ENCODE results near the gene PTPN1.

DNA sequence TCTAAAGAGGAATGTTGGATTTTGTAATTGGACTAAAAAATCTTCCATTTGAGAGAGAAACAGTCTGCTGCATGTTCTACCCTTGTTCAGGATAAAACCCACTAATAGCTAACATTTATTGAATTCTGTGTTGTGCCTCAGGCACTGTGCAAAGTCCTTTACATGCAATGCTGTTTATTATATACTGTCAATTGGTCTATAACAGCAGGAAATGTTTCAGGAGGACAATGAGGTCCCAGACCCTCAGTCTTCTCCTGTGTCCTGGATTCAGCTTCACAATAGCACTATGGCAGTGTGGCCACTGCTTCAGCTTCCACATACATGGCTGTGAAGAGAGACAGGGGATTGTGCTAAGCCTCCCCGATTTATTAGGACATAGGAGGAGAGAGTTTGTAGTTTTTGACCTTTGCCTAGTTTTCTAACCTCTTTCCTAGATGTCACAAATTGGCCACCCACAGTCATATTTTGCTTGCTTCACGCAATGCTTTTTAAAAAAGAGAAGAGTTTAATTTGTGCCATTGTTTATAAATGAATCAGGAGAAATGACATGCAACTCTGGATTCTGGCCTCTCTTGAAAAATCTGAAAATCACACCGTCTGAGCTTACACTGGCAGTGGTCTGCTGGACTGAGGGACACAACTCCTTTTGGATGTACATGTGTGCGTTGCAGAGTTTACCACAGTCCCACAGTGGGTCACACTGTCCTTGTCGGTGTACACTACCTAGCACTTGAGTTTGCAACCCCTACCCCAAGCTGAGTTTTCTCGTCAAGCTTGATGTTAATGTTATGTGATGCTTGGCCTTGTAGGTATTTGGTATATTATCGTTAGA lies 11.3 kb downstream of the PTPN1 start:
- TF ChIP-seq, protein P1, sequence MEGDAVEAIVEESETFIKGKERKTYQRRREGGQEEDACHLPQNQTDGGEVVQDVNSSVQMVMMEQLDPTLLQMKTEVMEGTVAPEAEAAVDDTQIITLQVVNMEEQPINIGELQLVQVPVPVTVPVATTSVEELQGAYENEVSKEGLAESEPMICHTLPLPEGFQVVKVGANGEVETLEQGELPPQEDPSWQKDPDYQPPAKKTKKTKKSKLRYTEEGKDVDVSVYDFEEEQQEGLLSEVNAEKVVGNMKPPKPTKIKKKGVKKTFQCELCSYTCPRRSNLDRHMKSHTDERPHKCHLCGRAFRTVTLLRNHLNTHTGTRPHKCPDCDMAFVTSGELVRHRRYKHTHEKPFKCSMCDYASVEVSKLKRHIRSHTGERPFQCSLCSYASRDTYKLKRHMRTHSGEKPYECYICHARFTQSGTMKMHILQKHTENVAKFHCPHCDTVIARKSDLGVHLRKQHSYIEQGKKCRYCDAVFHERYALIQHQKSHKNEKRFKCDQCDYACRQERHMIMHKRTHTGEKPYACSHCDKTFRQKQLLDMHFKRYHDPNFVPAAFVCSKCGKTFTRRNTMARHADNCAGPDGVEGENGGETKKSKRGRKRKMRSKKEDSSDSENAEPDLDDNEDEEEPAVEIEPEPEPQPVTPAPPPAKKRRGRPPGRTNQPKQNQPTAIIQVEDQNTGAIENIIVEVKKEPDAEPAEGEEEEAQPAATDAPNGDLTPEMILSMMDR (IDR thresholded peaks at IDR 0.05): no peak
- TF ChIP-seq POLR2A (IDR thresholded peaks at IDR 0.05): no peak
